GM18951 (cell line): ENCODE data around the gene CFAP45.

Experiments
- POLR2A ChIP-seq: IDR thresholded peaks from 4 replicates; pipeline ENCODE4 v1.6.1; 2011; ENCODE audit warnings: mild to moderate bottlenecking; ENCODE audit not compliant: insufficient read length, insufficient read depth; ENCODE audit errors: extremely low read depth
- in situ Hi-C: fragments of 300-500 bp; cut with MboI; formaldehyde crosslinking; loops from one replicate; pipeline ENCODE4 v1.12.0; 2022; ENCODE audit warnings: low sequenced_read_pairs, mixed read lengths, inconsistent platforms; ENCODE audit not compliant: unreplicated experiment

Gene CFAP45

DNA sequence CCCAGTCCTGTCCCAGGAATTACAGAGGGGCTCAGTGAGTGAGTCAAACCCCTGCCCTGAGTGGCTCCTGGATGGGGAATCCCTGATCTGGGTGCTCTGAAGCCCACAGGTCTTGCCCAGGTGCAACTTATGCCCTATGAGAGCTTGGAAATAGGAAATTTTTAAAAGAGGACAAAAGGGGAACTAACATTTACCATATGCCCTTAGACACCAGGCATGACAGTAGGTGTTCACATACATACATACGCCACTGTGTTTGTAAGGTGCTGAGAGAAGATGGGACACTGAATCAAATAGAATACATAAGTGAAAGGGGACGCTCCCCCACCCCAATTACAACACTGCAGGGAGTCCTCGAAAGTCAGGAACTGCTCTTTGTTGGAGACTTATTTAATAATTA lies 1.4 kb downstream of the CFAP45 start:
- TF ChIP-seq POLR2A: no peak
- in situ Hi-C loops: loop anchor here (10.0 to 25.0 kb wide), 2 partner anchors 54 to 736 kb away; partner anchors contain the start of gene CADM3

DNA sequence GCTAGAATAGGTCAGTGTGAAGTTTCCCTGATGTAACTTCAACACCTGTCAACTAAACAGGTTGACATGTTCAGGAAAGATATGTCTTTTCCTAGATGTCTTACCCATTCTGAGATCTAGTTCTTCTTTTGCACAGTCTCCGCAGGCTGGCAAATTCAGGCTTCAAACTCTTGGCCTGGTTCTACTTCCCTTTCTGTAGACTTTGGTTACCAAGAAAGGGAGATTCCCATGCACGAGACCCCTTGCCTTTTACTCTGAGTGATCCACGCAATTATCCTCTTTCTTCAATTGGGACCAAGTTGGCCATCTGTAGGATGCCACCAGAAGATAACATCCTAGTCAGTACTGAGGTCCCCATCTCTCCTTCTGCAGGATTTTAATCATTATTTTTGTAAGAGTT lies 2.0 kb downstream of the CFAP45 start:
- in situ Hi-C loops: loop anchor here (10.0 to 25.0 kb wide), 2 partner anchors 53 to 736 kb away; partner anchors contain the start of gene CADM3
- TF ChIP-seq POLR2A: no peak

DNA sequence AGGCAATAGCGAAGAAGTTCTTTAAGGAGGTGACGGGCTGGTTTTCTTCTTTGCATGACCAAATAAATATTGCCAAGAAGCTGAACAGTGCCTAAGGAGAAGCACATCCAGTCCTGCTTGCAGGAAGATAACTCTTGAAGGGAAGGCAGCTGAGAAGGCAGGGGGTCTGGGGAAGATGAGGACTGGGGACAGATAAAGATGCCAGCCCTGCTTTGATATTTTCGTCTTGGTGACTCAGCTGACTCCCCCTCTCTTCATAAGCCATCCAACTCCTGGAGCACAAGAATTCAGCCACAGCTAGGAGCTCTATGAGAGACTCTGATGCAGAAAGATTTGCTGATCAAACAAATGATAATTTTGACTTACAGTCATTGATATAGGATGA lies 3.4 kb downstream of the CFAP45 start:
- in situ Hi-C loops: loop anchor here (10.0 to 25.0 kb wide), 2 partner anchors 52 to 734 kb away; partner anchors contain the start of gene CADM3
- TF ChIP-seq POLR2A: no peak

DNA sequence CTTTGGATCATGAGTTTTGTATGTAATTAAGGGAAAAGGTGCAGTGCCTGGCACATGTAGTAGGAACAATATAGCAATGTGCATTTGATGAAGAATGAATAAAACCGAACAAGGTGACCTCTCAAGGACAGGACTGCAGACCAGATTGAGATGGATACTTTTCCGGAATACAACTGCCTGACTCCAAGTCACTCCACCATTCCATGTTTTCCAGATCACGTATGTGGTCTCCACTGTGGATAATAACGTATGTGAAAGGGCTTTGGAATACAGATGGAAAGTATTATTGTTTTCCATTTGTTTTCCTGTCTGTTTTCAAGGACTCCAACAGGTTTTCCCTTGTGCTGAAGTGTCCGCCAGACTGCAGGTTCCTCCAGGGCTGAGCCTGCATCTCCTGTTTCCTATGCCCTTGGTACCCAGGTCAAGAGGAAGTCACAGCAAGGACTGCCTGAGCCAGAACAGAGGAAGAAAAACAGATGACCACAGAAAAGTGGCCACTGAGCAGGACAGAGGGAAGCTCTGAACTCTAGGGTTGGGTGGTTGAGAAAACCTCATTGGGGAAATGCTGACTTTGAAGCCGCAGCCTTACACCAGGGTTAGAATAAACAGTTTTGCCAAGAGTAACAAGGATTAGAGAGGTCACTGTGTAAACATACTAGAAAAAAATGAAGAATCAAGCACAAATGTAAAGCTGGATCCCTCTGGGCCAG lies 4.0 kb downstream of the CFAP45 start:
- in situ Hi-C loops: loop anchor here (10.0 to 25.0 kb wide), 2 partner anchors 51 to 734 kb away; partner anchors contain the start of gene CADM3
- TF ChIP-seq POLR2A: no peak

- no peak for TF ChIP-seq POLR2A
- in situ Hi-C loops: loop anchor here (10.0 to 25.0 kb wide), 2 partner anchors 50 to 733 kb away; partner anchors contain the start of gene CADM3
Observed at GRCh38 chr1:159895286-159895685, 4.7 kb downstream of the CFAP45 start.

DNA sequence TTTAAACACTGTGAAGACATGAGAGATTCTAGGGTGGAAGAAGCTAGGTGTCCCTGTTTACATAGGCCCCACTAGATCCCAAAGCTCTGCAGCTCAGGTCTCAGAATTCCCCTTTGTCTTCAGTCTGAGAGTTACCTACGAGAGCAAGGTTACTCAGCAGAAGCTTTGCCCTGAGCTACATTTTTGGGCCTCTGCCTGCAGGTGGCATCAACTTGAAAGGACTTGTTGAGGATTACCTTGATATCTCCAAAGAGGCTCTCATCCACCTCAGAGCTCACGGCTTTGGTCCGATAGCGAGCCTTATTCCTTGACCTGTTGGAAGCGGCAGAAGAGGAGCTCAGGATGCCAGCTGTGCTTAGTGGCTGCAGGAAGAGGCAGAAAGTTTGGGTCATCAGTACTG lies 7.0 kb downstream of the CFAP45 start:
- no peak for TF ChIP-seq POLR2A
- in situ Hi-C loops: loop anchor here (5.0 to 25.0 kb wide), 3 partner anchors 48 to 731 kb away; partner anchors contain the start of gene CADM3

GRCh38 chr1:159891275-159892157 lies 8.4 kb downstream of the CFAP45 start:
- TF ChIP-seq POLR2A: no peak
- in situ Hi-C loops: loop anchor here (5.0 to 25.0 kb wide), 3 partner anchors 47 to 729 kb away; partner anchors contain the start of gene CADM3

- in situ Hi-C loops: loop anchor here (5.0 to 25.0 kb wide), 3 partner anchors 46 to 728 kb away; partner anchors contain the start of gene CADM3
- TF ChIP-seq POLR2A: no peak
Observed at GRCh38 chr1:159890390-159890789, 9.6 kb downstream of the CFAP45 start.

- peak; percentile 13 for TF ChIP-seq POLR2A
- in situ Hi-C loops: loop anchor here (5.0 to 25.0 kb wide), 3 partner anchors 45 to 728 kb away; partner anchors contain the start of gene CADM3
Observed at GRCh38 chr1:159889821-159890252, 10.1 kb downstream of the CFAP45 start.

DNA sequence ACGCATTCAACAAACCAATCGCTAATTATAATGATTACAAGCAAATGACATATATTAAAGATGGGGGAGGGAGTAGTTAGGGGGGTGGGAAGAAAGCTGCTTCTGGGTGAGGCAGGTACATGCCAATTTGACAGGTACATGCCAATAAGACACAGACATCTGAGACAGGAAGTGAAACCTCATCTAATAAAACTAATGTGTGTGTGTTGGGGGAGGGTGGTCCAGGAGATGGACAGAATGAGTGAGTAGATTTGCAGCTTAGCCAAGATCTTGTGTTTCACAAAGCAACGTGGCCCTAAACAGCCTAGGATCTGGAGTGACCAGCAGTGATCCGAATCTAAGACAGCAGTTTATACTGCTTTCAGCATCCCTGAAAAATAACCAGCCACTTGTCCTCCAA lies 10.8 kb downstream of the CFAP45 start:
- TF ChIP-seq POLR2A: no peak
- in situ Hi-C loops: loop anchor here (25.0 kb wide), 1 partner anchor 727 kb away; the partner anchor contains the start of gene CADM3

- in situ Hi-C loops: loop anchor here (25.0 kb wide), 1 partner anchor 722 kb away; the partner anchor contains the start of gene CADM3
- no peak for TF ChIP-seq POLR2A
Observed at GRCh38 chr1:159884296-159884695, 15.7 kb downstream of the CFAP45 start.

GRCh38 chr1:159883134-159883533 lies 16.8 kb downstream of the CFAP45 start:
- no peak for TF ChIP-seq POLR2A
- in situ Hi-C loops: loop anchor here (25.0 kb wide), 1 partner anchor 721 kb away; the partner anchor contains the start of gene CADM3

GRCh38 chr1:159882527-159882862 lies 17.5 kb downstream of the CFAP45 start:
- no peak for TF ChIP-seq POLR2A
- in situ Hi-C loops: loop anchor here (25.0 kb wide), 1 partner anchor 720 kb away; the partner anchor contains the start of gene CADM3
